GM19397 (cell line): ENCODE data around the gene UBR4.

Experiments
- ATAC-seq: cut with Tn5 transposase; IDR thresholded peaks from one replicate; pipeline ENCODE4 v1.9.1; 2021; ENCODE audit warnings: mild to moderate bottlenecking, moderate library complexity; ENCODE audit not compliant: unreplicated experiment

The UBR4 gene

DNA sequence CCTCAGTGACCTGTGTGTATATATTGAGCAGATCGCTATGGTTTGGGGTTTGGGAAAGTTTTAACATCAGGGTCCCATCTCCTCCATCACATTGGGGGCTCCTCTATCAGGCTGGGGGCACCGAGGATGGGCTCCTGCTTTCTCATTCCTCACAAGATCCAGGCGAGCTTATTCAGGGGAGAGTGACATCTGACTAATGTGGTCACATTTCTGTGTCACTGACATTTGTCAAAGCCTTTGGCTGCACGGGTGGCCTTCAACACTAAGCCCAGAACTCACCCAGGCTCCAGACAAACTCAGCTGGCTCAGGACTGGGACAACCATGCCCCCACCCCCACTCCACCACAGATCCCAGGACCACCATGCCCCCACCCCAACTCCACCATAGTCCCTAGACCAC, 150.3 kb downstream of the UBR4 start:
- no peak for ATAC-seq

GRCh38 chr1:19058476-19058797, 151.6 kb downstream of the UBR4 start:
- no peak for ATAC-seq

DNA sequence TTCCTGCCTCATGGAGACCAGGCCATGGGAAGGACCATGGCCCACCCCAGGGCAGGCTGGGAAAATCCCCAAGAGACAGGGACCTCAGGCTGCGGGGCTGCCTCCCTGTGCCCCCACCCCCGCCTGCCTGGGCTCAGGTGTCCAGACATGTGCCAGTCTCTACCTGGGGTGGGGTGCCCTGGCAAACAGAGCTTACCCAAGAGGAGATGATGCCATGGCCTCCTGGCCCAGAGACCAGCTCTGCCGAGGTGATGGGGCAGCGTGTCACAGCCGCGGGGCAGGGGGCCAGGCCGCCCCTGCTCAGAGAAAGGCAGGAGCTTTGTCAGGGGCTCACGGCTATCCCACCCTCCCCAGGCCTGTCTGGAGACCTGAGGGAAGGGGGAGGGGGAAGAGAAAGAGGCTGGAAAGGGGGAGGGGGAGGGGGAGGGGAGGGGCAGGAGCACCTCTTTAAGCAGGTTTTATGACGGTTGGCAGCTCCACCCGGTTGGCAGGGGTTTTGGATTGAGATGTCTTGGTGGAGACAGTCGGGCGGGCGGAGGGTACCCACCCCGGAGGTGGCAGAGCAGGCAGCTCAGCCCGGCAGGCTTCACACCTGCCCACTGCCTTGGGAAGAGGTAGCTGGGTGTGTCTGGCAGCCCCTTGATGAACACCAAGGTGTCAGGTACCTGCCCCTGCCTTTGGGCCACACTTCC, 152.1 kb downstream of the UBR4 start:
- no peak for ATAC-seq

- no peak for ATAC-seq
Measured at GRCh38 chr1:19057182-19057779, 152.8 kb downstream of the UBR4 start.

DNA sequence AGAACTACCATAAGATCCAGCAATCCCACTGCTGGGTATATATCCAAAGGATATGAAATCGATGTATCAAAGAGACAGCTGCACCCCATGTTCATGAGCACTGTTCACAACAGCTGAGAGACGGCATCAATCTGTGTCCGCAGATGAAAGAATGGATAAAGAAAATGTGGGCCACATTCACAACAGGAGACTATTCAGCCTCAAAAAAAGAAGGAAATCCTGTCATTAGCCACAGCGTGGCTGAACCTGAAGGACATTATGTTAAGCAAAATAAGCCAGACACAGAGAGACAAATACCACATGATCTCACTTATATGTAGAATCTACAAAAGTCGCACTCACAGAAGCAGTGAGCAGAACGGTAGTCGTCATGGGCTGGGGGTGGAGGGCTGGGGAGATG, 154.4 kb downstream of the UBR4 start:
- no peak for ATAC-seq

DNA sequence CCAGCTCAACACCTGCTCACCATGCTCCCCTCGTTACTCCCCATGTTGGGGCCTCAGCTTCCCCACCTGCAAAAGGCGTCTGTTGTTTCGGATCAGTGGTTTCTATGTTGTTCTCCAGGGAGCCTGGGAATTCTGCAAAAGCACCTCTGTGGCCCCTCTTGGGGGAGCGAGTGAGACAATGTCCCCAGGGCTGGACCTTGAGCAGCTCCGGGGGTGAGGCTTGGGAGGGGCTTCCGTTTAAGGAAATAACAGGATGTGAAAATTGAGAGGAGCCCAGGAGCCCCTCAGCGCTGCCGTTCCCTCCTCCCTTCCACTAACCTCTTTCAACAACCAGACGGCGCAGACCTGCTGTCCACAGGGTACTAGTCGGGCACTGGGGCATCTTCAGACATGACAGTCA, 155.1 kb downstream of the UBR4 start:
- no peak for ATAC-seq

- ATAC-seq = no peak
Measured at GRCh38 chr1:19054216-19054615, 155.8 kb downstream of the UBR4 start.

- no peak for ATAC-seq
Measured at GRCh38 chr1:19053486-19053885, 156.6 kb downstream of the UBR4 start.

- no peak for ATAC-seq
Measured at GRCh38 chr1:19049798-19050197, 160.3 kb downstream of the UBR4 start.

DNA sequence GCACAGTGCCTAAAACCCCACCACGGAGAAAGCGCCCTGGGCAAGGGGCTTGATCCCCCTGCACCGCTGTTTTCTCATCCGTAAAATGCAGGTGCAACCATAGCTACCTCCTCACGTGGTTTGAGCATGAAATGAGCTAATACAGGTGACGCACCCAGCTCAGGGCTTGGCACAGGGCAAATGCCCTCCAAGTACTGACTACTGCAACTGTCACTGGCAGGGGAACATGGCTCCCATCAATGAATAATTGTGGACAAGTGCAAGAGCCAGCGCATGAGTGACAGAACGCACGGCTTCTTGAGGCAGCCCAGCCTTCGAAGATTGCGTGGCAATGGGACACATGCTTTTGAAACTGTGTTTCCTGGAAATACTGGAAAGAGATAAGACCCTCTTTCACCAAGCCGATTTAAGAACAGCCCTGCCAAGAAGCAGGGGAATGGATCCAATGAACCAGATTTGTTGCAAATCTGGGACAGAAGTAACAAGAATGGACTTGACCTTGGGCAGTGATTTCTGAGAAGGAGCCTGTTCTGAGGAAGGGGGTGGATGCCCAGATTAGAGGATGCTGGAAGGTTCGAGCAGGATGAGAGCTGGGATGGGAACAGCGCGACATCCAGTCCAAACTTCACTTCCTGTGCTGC, 160.8 kb downstream of the UBR4 start:
- no peak for ATAC-seq

DNA sequence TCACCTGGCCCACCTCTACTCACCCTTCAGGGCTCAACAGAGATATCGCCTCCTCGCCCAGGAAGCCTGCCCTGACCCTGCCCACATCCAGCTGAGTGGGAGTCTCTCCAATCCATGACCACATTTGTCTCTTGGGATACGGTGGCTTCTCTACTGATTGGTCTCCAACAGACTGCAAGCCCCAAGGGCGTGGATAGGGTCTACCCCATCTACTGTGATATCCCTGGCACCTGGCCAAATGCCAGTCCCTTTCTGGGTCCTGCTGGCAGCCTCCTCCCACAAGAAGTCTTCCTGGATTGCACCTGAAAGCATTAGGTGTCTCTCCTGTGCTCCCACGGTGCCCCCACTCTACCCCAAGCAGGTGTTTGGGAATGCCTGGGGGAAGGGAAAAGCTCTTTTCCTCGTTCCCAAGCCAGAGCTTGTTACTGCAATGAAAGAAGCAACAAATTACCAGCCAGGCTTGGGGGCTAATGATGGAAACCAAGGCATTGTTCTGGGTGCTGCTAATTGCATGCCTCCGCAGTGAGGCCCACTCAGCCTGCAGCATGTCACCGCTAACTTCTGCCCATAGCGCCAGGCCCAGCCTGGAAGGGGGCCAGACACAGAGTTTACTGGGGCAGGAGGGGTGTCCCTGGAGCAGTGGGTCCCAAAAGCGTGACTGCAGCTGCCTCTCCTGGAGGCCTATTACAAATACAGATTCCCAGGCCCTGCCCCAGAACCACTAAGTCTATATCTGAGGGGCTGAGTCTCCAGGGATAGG, 162.9 kb downstream of the UBR4 start:
- no peak for ATAC-seq

GRCh38 chr1:19045898-19046880, 163.9 kb downstream of the UBR4 start:
- ATAC-seq = no peak

DNA sequence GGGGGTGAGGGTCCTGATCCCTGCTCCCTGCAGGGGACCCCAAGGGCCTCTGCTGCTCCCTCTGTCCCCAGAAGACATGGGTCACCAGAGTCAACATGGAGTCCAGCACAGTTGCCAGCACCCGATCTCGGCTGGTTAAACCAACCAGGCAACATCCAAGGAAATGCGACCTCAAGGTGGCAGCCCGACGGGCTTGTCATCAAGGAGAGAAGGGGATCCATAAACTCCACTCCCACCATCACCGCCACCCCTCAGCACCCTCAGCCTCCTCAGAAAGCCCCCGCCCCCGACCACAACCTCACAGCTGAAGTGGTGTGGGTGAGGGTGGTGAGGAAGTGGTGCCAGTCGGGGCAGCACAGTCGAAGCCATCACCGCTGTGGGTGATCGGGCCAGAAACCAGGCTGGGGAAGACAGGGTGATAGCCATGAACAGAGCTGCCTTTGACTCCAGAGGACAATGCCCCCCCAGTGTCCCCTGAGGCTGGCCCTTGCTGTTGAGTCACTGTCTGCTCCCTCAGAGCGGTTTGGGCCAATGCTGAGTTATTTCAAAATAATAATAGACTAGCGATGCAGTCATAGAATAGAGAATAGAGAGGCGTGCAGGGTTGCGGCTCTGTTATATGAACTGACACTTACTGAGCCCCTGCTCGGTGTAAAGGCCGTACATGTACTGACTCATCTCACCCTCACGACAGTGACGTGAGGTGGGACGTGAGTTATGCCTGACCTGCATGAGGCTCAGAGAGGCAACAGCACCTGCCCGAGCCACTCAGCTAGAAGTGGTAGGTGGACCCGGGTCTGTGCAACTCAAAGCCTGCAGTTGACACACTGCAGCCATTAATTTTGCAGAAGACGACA, 164.9 kb downstream of the UBR4 start:
- ATAC-seq = no peak

- ATAC-seq = no peak
Measured at GRCh38 chr1:19044471-19044870, 165.6 kb downstream of the UBR4 start.

GRCh38 chr1:19043579-19044443, 166.3 kb downstream of the UBR4 start:
- ATAC-seq = no peak

GRCh38 chr1:19042675-19043578, 167.1 kb downstream of the UBR4 start:
- no peak for ATAC-seq

GRCh38 chr1:19040010-19040680, 169.9 kb downstream of the UBR4 start:
- no peak for ATAC-seq
